IMR-90 (cell line): ENCODE data around the gene KLF7. TPM values are rescaled to one million over a fixed set of nuclear protein-coding genes. Genes with fewer than 3 reads are reported as not detected.

Source experiments
- ATAC-seq: fragments of 200-7000 bp; cut with Tn5 transposase; 2 replicates; pipeline ENCODE4 v1.9.1; 2020; ENCODE audit warnings: low read depth, mild to moderate bottlenecking, moderate library complexity
- BruUV-seq: library from RNA; stranded (reverse); fragments of 400-500 nt; replicated peaks from 2 replicates; lab custom pipeline; 2021; lab: Mats Ljungman, UMichigan
- CTCF ChIA-PET: fragments of 300-600 bp; formaldehyde crosslinking; extraction: SDS; loops from one replicate; lab custom pipeline; 2021; ENCODE audit warnings: antibody characterized with exemption; lab: Yijun Ruan, JAX
- POLR2A ChIA-PET: fragments of 300-600 bp; sonication (Branson Sonifier 250); formaldehyde crosslinking; loops from one replicate; lab custom pipeline; 2022; ENCODE audit warnings: antibody characterized with exemption; ENCODE audit not compliant: unreplicated experiment; lab: Charles Lee
- DNase-seq: peaks from one replicate; pipeline ENCODE4 v3.0.0; 2013
- H2AFZ ChIP-seq: replicated peaks from 2 replicates; pipeline ENCODE3; 2013; ENCODE audit warnings: low read length, mild to moderate bottlenecking; ENCODE audit not compliant: poor library complexity
- H2AK5ac ChIP-seq: 2 replicates; pipeline ENCODE4 v1.6.1; 2013; ENCODE audit warnings: low read depth, low read length, inconsistent platforms
- H2AK9ac ChIP-seq: replicated peaks from 2 replicates; pipeline ENCODE3; 2013; ENCODE audit warnings: mild to moderate bottlenecking, low read depth, low read length, moderate library complexity; ENCODE audit not compliant: poor library complexity
- H2BK120ac ChIP-seq: 2 replicates; pipeline ENCODE4 v1.6.1; 2013; ENCODE audit warnings: low read depth, low read length, inconsistent platforms
- H2BK15ac ChIP-seq: 3 replicates; pipeline ENCODE4 v1.6.1; 2013; ENCODE audit warnings: low read depth, low read length, inconsistent platforms
- H2BK20ac ChIP-seq: 2 replicates; pipeline ENCODE4 v1.6.1; 2013; ENCODE audit warnings: low read depth, mild to moderate bottlenecking, inconsistent platforms, low read length, moderate library complexity
- H2BK5ac ChIP-seq: 2 replicates; pipeline ENCODE4 v1.6.1; 2013; ENCODE audit warnings: mild to moderate bottlenecking, low read depth, low read length, inconsistent platforms; ENCODE audit not compliant: poor library complexity, severe bottlenecking
- H3K14ac ChIP-seq: replicated peaks from 2 replicates; pipeline ENCODE4 v1.6.1; 2013; ENCODE audit warnings: low read depth, low read length, inconsistent platforms
- H3K18ac ChIP-seq: 2 replicates; pipeline ENCODE4 v1.6.1; 2013; ENCODE audit warnings: low read depth, low read length, control low read depth
- H3K23ac ChIP-seq: 2 replicates; pipeline ENCODE4 v1.6.1; 2013; ENCODE audit warnings: low read depth, low read length, inconsistent platforms
- H3K27ac ChIP-seq: 2 replicates; pipeline ENCODE4 v1.5.1; 2013; ENCODE audit warnings: mild to moderate bottlenecking, control low read depth, low read length; ENCODE audit not compliant: insufficient read depth
- H3K27me3 ChIP-seq: 2 replicates; pipeline ENCODE4 v1.6.1; 2013; ENCODE audit warnings: low read length; ENCODE audit not compliant: control insufficient read depth, insufficient read depth
- H3K36me3 ChIP-seq: 2 replicates; pipeline ENCODE4 v1.6.1; 2013; ENCODE audit warnings: low read length, mixed read lengths; ENCODE audit not compliant: control insufficient read depth, insufficient read depth
- H3K4ac ChIP-seq: 2 replicates; pipeline ENCODE4 v1.6.1; 2013; ENCODE audit warnings: low read depth, low read length, inconsistent platforms
- H3K4me1 ChIP-seq: 2 replicates; pipeline ENCODE4 v1.6.1; 2013; ENCODE audit warnings: low read length, mixed read lengths; ENCODE audit not compliant: control insufficient read depth, insufficient read depth
- H3K4me2 ChIP-seq: 2 replicates; pipeline ENCODE4 v1.6.1; 2013; ENCODE audit warnings: low read depth, mild to moderate bottlenecking, control low read depth, low read length, moderate library complexity
- H3K4me3 ChIP-seq: 2 replicates; pipeline ENCODE4 v1.5.1; 2013; ENCODE audit warnings: low read depth, mild to moderate bottlenecking, control low read depth, low read length, moderate library complexity; ENCODE audit not compliant: insufficient read depth
- H3K56ac ChIP-seq: 2 replicates; pipeline ENCODE4 v1.6.1; 2013; ENCODE audit warnings: low read length, inconsistent platforms; ENCODE audit not compliant: insufficient read depth; ENCODE audit errors: extremely low read depth
- H3K79me1 ChIP-seq, 2 experiments: 2 replicates each; pipeline ENCODE4 v1.6.1; 2013; ENCODE audit warnings: low read length in 2 of 2, inconsistent platforms in 1 of 2, low read depth in 1 of 2
- H3K9ac ChIP-seq: 2 replicates; pipeline ENCODE4 v1.6.1; 2013; ENCODE audit warnings: low read depth, low read length, control low read depth
- H3K9me1 ChIP-seq: 2 replicates; pipeline ENCODE4 v1.6.1; 2013; ENCODE audit warnings: low read length, inconsistent platforms; ENCODE audit not compliant: insufficient read depth
- H3K9me3 ChIP-seq: 2 replicates; pipeline ENCODE4 v1.6.1; 2013; ENCODE audit warnings: low read length; ENCODE audit not compliant: control insufficient read depth, insufficient read depth
- H4K20me1 ChIP-seq: 2 replicates; pipeline ENCODE4 v1.6.1; 2013; ENCODE audit warnings: low read length, inconsistent platforms; ENCODE audit not compliant: insufficient read depth
- H4K5ac ChIP-seq: 2 replicates; pipeline ENCODE4 v1.6.1; 2013; ENCODE audit warnings: mild to moderate bottlenecking, low read depth, low read length, control low read depth
- H4K8ac ChIP-seq, 2 experiments: 2 replicates each; pipeline ENCODE4 v1.6.1; 2013; ENCODE audit warnings: low read depth in 2 of 2, low read length in 2 of 2, control low read depth in 1 of 2, inconsistent platforms in 1 of 2
- H4K91ac ChIP-seq: 2 replicates; pipeline ENCODE4 v1.6.1; 2013; ENCODE audit warnings: low read depth, low read length, inconsistent platforms; ENCODE audit not compliant: insufficient read depth
- BHLHE40 ChIP-seq: fragments of 150-350 bp; IDR thresholded peaks from 2 replicates; pipeline ENCODE4 v1.6.1; 2016; ENCODE audit warnings: mild to moderate bottlenecking, low read depth, low read length
- CEBPB ChIP-seq: IDR thresholded peaks from 2 replicates; pipeline ENCODE4 v1.6.1; 2012; ENCODE audit warnings: low read depth, low read length, improper control_type of control experiment
- FOS ChIP-seq: fragments of 150-350 bp; IDR thresholded peaks from 2 replicates; pipeline ENCODE4 v1.6.1; 2016; ENCODE audit warnings: low read depth, low read length
- MAFK ChIP-seq: IDR thresholded peaks from 2 replicates; pipeline ENCODE4 v1.6.1; 2012; ENCODE audit warnings: low read depth, low read length, improper control_type of control experiment
- POLR2A ChIP-seq: IDR thresholded peaks from 2 replicates; pipeline ENCODE4 v1.6.1; 2012; ENCODE audit warnings: mild to moderate bottlenecking, low read depth, low read length
- WGBS, 2 experiments: methylation state at CpG; one replicate each; pipeline versions ENCODE4 v1.1.5 to v1.1.7; 2013; ENCODE audit warnings: missing lambda C conversion rate in 2 of 2; ENCODE audit not compliant: insufficient read length in 1 of 2; ENCODE audit errors: extremely low coverage in 2 of 2; 5-methylcytosine and 5-hydroxymethylcytosine counted together
- dilution Hi-C: fragments of 300-500 bp; cut with HindIII; formaldehyde crosslinking; loops from one replicate; pipeline ENCODE4 v1.14.3; 2018; ENCODE audit warnings: low sequenced_read_pairs; ENCODE audit not compliant: unreplicated experiment
- in situ Hi-C: fragments of 300-500 bp; cut with MboI; formaldehyde crosslinking; loops from 3 replicates; pipeline ENCODE4 v1.14.3; 2019; ENCODE audit warnings: low sequenced_read_pairs, inconsistent platforms, mixed read lengths
- intact Hi-C: fragments of 100-400 bp; cut with micrococcal nuclease; formaldehyde crosslinking; loops from 2 replicates; pipeline ENCODE4 v1.10.0; 2022
- polyA plus RNA-seq, 3 experiments: library from polyadenylated mRNA; depleted of rRNA; stranded (reverse); fragments of >200 nt; gene quantifications; 2 replicates each; pipeline ENCODE4 v1.2.3, GENCODE V29; 2012; ENCODE audit warnings: low replicate concordance in 1 of 3
- total RNA-seq: library from RNA; depleted of rRNA; stranded (reverse); fragments of >200 nt; gene quantifications from 2 replicates; pipeline ENCODE4 v1.2.3, GENCODE V29; 2012

KLF7 gene
- total and polyA plus RNA-seq, 2 of the 4 experiments (the other 2 are of a cell fraction), result 23.1 to 28.5 TPM

GRCh38 chr2:207046724-207047123 lies 119.0 kb downstream of the KLF7 start:
- ChIA-PET POLR2A (no interaction called here), CTCF (no interaction called here)
- H2BK15ac ChIP-seq, result 0 out of 3 replicates have a peak overlapping the region, but pooled peaks have one; percentile 21
- H3K79me1 ChIP-seq, result no peaks in the 10 kb centered on the region
- no peak for DNase-seq
- no peaks in the 10 kb centered on the region for H4K20me1 ChIP-seq
- no peak overlapping the region for H2AK9ac ChIP-seq
- no peak overlapping the region for H2BK120ac ChIP-seq
- H3K18ac ChIP-seq, result no peak overlapping the region
- no peak overlapping the region for H3K9ac ChIP-seq
- no peak overlapping the region for H2BK5ac ChIP-seq
- no peak overlapping the region for H4K5ac ChIP-seq
- no peak overlapping the region for H3K4ac ChIP-seq
- no peak overlapping the region for H4K8ac ChIP-seq
- intact Hi-C loops, result no loop called here
- no peak overlapping the region for H3K4me3 ChIP-seq
- no peak overlapping the region for H2AK5ac ChIP-seq
- H2BK20ac ChIP-seq, result no peak overlapping the region
- H3K9me3 ChIP-seq, result no peaks in the 10 kb centered on the region
- H4K91ac ChIP-seq, result no peak overlapping the region
- ATAC-seq, result no peak
- H3K4me1 ChIP-seq, result peaks cover 5% of the 10 kb centered on the region
- H3K23ac ChIP-seq, result no peak overlapping the region
- no TSS peak for BruUV-seq
- dilution Hi-C loops, result no loop called here
- no peak for TF ChIP-seq POLR2A
- TF ChIP-seq BHLHE40, result no peak
- no peak for TF ChIP-seq FOS
- TF ChIP-seq CEBPB, result no peak
- TF ChIP-seq MAFK, result no peak
- in situ Hi-C loops, result no loop called here
- H3K4me2 ChIP-seq, result no peak overlapping the region
- no peaks in the 10 kb centered on the region for H3K9me1 ChIP-seq
- no CpG with 5 or more reads among the region's 5 CpGs for WGBS, 2 experiments
- no peaks in the 10 kb centered on the region for H3K36me3 ChIP-seq
- H3K14ac ChIP-seq, result 0 out of 2 replicates have a peak overlapping the region, but pooled peaks have one; percentile 6
- H2AFZ ChIP-seq, result no peak overlapping the region
- H3K27me3 ChIP-seq, result no peaks in the 10 kb centered on the region
- no peak overlapping the region for H3K27ac ChIP-seq
- H3K56ac ChIP-seq, result no peak overlapping the region
